Measurements from ENCODE around the gene TUBB4B.

TUBB4B gene

GRCh38 chr9:137213160-137214060 lies 27.7 kb upstream of the TUBB4B start:
- DNase-seq = no peak

- no peak for DNase-seq
Measured at GRCh38 chr9:137214620-137215019, 26.5 kb upstream of the TUBB4B start.

GRCh38 chr9:137215196-137215986 lies 25.7 kb upstream of the TUBB4B start:
- no peak for DNase-seq

GRCh38 chr9:137216188-137216965 lies 24.7 kb upstream of the TUBB4B start:
- no peak for DNase-seq

GRCh38 chr9:137217276-137218211 lies 23.5 kb upstream of the TUBB4B start:
- no peak for DNase-seq

GRCh38 chr9:137218212-137218753 lies 22.8 kb upstream of the TUBB4B start:
- no peak for DNase-seq

GRCh38 chr9:137218754-137219271 lies 22.3 kb upstream of the TUBB4B start:
- no peak for DNase-seq

- no peak for DNase-seq
Measured at GRCh38 chr9:137219757-137220316, 21.2 kb upstream of the TUBB4B start.

- DNase-seq = no peak
Measured at GRCh38 chr9:137220317-137221094, 20.6 kb upstream of the TUBB4B start.

GRCh38 chr9:137221095-137221505 lies 20.0 kb upstream of the TUBB4B start:
- no peak for DNase-seq

GRCh38 chr9:137221506-137222111 lies 19.5 kb upstream of the TUBB4B start:
- no peak for DNase-seq

GRCh38 chr9:137222190-137223077 lies 18.7 kb upstream of the TUBB4B start, which contains the start of gene RNF208:
RNF208 (minus strand) TSS chr9:137222240; CDS start chr9:137221212, 1,028 bp downstream.
- DNase-seq = no peak

- DNase-seq = peak; percentile 96
Measured at GRCh38 chr9:137223078-137223970, 17.8 kb upstream of the TUBB4B start.

GRCh38 chr9:137224830-137225694 lies 16.0 kb upstream of the TUBB4B start, which contains the start of gene CYSRT1:
CYSRT1 (plus strand) TSS chr9:137225174; CDS start chr9:137225622, 448 bp downstream.
- DNase-seq = no peak

- no peak for DNase-seq
Measured at GRCh38 chr9:137225699-137226331, 15.3 kb upstream of the TUBB4B start.

Data from activated CD4-positive, alpha-beta T cell treated with anti-CD3 and anti-CD28 coated beads, Interleukin-2, amount 50 U/mL, for 1 hour (primary cell).